LNCAP (cell line): ENCODE measurements around the gene SLC35D3.

Experiments
- CTCF ChIP-seq: fragments of 450-650 bp; IDR thresholded peaks from 2 replicates; pipeline ENCODE4 v1.5.1; 2017; ENCODE audit warnings: mild to moderate bottlenecking

SLC35D3 gene

GRCh38 chr6:136921936-136922684 lies at the start of gene SLC35D3:
Gene SLC35D3, plus strand, starts transcription at chr6:136922301. Its CDS starts 128 bp downstream, at chr6:136922429.
- TF ChIP-seq CTCF: no peak

GRCh38 chr6:136873748-136874147 lies 48.4 kb upstream of the SLC35D3 start:
- TF ChIP-seq CTCF: no peak

GRCh38 chr6:136880748-136881460 lies 41.2 kb upstream of the SLC35D3 start:
- no peak for TF ChIP-seq CTCF

GRCh38 chr6:136886091-136886490 lies 36.0 kb upstream of the SLC35D3 start:
- no peak for TF ChIP-seq CTCF

- no peak for TF ChIP-seq CTCF
Observed at GRCh38 chr6:136887953-136888352, 34.1 kb upstream of the SLC35D3 start.

GRCh38 chr6:136889271-136890193 lies 32.6 kb upstream of the SLC35D3 start:
- no peak for TF ChIP-seq CTCF

GRCh38 chr6:136890194-136890839 lies 31.8 kb upstream of the SLC35D3 start:
- no peak for TF ChIP-seq CTCF
